Endodermal cell (in vitro differentiated cells): Measurements from ENCODE around the gene GNL2. TPM values are rescaled to one million over a fixed set of nuclear protein-coding genes. Genes with fewer than 3 reads are reported as not detected.
"Not testable (repeated sequence)": the region's sequence is repeated elsewhere in the genome, so short reads cannot be mapped to it uniquely, and the experiment has no call there.

Experiments used
- DNase-seq: peaks from one replicate; pipeline ENCODE4 v3.0.0-alpha.2; 2017
- H3K27ac ChIP-seq: 2 replicates; pipeline ENCODE4 v1.5.1; 2013; ENCODE audit warnings: mild to moderate bottlenecking, low read depth, low read length, moderate library complexity
- H3K27me3 ChIP-seq: 2 replicates; pipeline ENCODE4 v1.6.1; 2013; ENCODE audit warnings: mild to moderate bottlenecking, low read length, moderate library complexity; ENCODE audit not compliant: insufficient read depth, control insufficient read depth, poor library complexity, severe bottlenecking
- H3K36me3 ChIP-seq: 2 replicates; pipeline ENCODE4 v1.7.0; 2013; ENCODE audit warnings: mild to moderate bottlenecking, low read length, moderate library complexity; ENCODE audit not compliant: control insufficient read depth, insufficient read depth
- H3K4me1 ChIP-seq: one replicate; pipeline ENCODE4 v1.7.0; 2013; ENCODE audit warnings: low read length; ENCODE audit not compliant: control insufficient read depth, insufficient read depth
- H3K4me3 ChIP-seq: 2 replicates; pipeline ENCODE4 v1.5.1; 2013; ENCODE audit warnings: mild to moderate bottlenecking, low read length, moderate library complexity
- H3K9ac ChIP-seq: 2 replicates; pipeline ENCODE4 v1.6.1; 2013; ENCODE audit warnings: mild to moderate bottlenecking, low read length, moderate library complexity; ENCODE audit not compliant: poor library complexity, severe bottlenecking; ENCODE audit errors: extremely low read depth
- H3K9me3 ChIP-seq: 2 replicates; pipeline ENCODE4 v1.6.1; 2013; ENCODE audit warnings: mild to moderate bottlenecking, low read length, moderate library complexity; ENCODE audit not compliant: control insufficient read depth
- H3K27ac Mint-ChIP-seq: 2 replicates; pipeline ENCODE4 v1.8.0; 2020; ENCODE audit warnings: mixed read lengths
- H3K27me3 Mint-ChIP-seq: 2 replicates; pipeline ENCODE4 v1.8.0; 2021; ENCODE audit warnings: mild to moderate bottlenecking, mixed read lengths; ENCODE audit not compliant: insufficient read depth
- H3K36me3 Mint-ChIP-seq: 2 replicates; pipeline ENCODE4 v1.8.0; 2020; ENCODE audit warnings: low read depth, mixed read lengths
- H3K4me1 Mint-ChIP-seq: 2 replicates; pipeline ENCODE4 v1.8.0; 2020; ENCODE audit warnings: mixed read lengths
- H3K4me3 Mint-ChIP-seq: 2 replicates; pipeline ENCODE4 v1.8.0; 2020; ENCODE audit warnings: mild to moderate bottlenecking, moderate library complexity, mixed read lengths
- H3K9me3 Mint-ChIP-seq: 2 replicates; pipeline ENCODE4 v1.8.0; 2020; ENCODE audit warnings: mild to moderate bottlenecking, mixed read lengths
- WGBS, 2 experiments: methylation state at CpG; one replicate each; pipeline versions ENCODE4 v1.1.5 to v1.1.7; 2013; ENCODE audit warnings: missing lambda C conversion rate in 2 of 2, mixed read lengths in 1 of 2; ENCODE audit not compliant: insufficient coverage in 1 of 2, insufficient read length in 1 of 2; 5-methylcytosine and 5-hydroxymethylcytosine counted together
- total RNA-seq, 2 donors: library from RNA; stranded (reverse); fragmentation: NEBNext Ultra II Directional in 1 of 2; extraction: Animal tissue kit (Norgen Biotek cat#: 25700) in 1 of 2; gene quantifications; 2 replicates in 1 of 2; 3 replicates in 1 of 2; pipeline ENCODE4 v1.2.1, GENCODE V29; 2021
- TF ChIP-seq, protein P1 (sequence below): fragments of 200-600 bp; sonication (generic); conservative IDR thresholded peaks from 2 replicates; pipeline ENCODE4 v1.5.0; 2021; ENCODE audit warnings: antibody characterized with exemption, mild to moderate bottlenecking

GNL2 gene
- total RNA-seq, 2 donors from 2014 or later: 70.7 to 80.9 TPM

DNA sequence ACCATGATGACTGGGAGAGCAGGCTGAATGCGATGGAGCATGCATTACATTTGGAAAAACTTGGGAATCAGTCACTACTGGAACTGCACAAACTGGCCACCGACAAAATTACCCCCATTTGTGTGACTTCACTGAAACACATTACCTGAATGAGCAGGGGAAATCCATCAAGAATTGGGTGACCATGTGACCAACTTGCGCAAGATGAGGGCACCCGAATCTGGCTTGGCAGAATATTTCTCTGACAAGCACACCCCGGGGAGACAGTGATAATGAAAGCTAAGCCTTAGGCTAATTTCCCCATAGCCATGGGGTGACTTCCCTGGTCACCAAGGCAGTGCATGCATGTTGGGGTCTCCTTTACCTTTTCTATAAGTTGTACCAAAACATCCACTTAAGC, 50.7 kb downstream of the GNL2 start:
- no peaks in the 10 kb centered on the region for H3K9me3 Mint-ChIP-seq
- no peak overlapping the region for H3K4me3 ChIP-seq
- H3K36me3 Mint-ChIP-seq: peaks cover 56% of the 10 kb centered on the region
- no peaks in the 10 kb centered on the region for H3K4me1 ChIP-seq
- H3K9ac ChIP-seq: no peak overlapping the region
- no peak overlapping the region for H3K4me3 Mint-ChIP-seq
- TF ChIP-seq, protein P1, sequence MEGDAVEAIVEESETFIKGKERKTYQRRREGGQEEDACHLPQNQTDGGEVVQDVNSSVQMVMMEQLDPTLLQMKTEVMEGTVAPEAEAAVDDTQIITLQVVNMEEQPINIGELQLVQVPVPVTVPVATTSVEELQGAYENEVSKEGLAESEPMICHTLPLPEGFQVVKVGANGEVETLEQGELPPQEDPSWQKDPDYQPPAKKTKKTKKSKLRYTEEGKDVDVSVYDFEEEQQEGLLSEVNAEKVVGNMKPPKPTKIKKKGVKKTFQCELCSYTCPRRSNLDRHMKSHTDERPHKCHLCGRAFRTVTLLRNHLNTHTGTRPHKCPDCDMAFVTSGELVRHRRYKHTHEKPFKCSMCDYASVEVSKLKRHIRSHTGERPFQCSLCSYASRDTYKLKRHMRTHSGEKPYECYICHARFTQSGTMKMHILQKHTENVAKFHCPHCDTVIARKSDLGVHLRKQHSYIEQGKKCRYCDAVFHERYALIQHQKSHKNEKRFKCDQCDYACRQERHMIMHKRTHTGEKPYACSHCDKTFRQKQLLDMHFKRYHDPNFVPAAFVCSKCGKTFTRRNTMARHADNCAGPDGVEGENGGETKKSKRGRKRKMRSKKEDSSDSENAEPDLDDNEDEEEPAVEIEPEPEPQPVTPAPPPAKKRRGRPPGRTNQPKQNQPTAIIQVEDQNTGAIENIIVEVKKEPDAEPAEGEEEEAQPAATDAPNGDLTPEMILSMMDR: no peak
- no peak for DNase-seq
- H3K27me3 Mint-ChIP-seq: no peaks in the 10 kb centered on the region
- WGBS, 2 experiments: 96 to 100% methylated on average over 5 of the region's 5 CpGs
- H3K27ac ChIP-seq: no peak overlapping the region
- H3K27ac Mint-ChIP-seq: no peak overlapping the region
- no peaks in the 10 kb centered on the region for H3K9me3 ChIP-seq
- H3K27me3 ChIP-seq: no peaks in the 10 kb centered on the region
- H3K4me1 Mint-ChIP-seq: no peaks in the 10 kb centered on the region
- H3K36me3 ChIP-seq: peaks cover 77% of the 10 kb centered on the region

DNA sequence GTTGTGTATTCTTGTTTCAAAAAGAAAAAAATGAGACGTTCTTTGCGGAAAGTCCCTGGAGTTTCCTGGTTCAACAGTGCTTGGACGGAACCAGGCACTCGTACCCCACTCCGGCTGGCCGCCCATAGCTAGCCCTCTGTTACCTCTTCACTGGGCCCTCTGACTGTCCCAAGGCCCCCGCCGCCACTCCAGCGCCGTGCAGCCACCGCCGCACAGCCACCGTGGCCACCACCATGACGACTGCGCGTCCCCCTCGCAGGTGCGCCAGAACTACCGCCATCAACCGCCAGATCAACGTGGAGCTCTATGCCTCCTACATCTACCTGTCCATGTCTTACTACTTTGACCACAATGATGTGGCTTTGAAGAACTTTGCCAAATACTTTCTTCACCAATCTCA, 51.2 kb downstream of the GNL2 start:
- H3K27ac Mint-ChIP-seq: no peak overlapping the region
- peaks cover 56% of the 10 kb centered on the region for H3K36me3 Mint-ChIP-seq
- Histone ChIP-seq H3K9ac (no peak overlapping the region), H3K36me3 (peaks cover 77% of the 10 kb centered on the region), H3K27me3 (no peaks in the 10 kb centered on the region), H3K9me3 (no peaks in the 10 kb centered on the region), H3K27ac (no peak overlapping the region), H3K4me1 (no peaks in the 10 kb centered on the region), H3K4me3 (no peak overlapping the region)
- H3K9me3 Mint-ChIP-seq: no peaks in the 10 kb centered on the region
- no peaks in the 10 kb centered on the region for H3K27me3 Mint-ChIP-seq
- DNase-seq: no peak
- no peak overlapping the region for H3K4me3 Mint-ChIP-seq
- TF ChIP-seq, protein P1: no peak
- WGBS, 2 experiments: 96 to 99% methylated on average over 17 to 21 of the region's 21 CpGs
- no peaks in the 10 kb centered on the region for H3K4me1 Mint-ChIP-seq

DNA sequence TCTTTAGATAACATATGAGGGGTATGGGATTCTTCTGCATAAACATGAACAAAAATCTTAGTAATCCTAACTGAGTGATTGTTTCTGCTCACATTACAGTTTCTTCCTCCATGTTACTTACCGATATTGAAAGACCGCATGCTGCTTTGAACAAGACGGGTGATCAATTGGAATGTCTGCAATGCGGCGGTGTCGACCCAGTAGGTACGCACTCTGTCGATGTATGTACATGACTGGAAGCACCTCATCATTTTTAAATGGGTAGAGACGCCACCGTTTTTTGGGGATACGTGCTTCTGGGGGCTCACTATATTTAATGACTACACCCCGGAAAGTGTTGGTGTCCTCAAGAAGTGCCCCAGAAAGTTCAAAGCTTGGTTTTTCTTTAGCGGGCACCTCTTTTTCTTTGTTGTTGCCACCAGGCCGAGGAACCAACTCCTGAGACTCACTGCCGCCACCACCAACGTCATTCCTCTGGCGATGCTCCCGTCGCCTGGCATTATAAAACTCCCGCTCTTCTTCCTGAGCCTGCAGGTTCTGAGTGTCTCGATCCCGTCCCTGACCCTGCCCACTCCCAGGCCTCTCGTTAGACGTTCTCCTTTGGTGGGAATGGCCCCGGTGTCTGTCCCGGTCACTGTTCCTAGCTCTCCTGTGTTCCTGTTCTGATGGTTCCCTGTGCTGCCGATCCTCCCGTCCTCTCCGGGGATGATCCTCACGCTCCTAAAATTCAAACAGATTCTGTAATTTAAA, 55.5 kb downstream of the GNL2 start:
- no peaks in the 10 kb centered on the region for H3K4me1 ChIP-seq
- peaks cover 78% of the 10 kb centered on the region for H3K36me3 ChIP-seq
- H3K4me1 Mint-ChIP-seq: no peaks in the 10 kb centered on the region
- no peak overlapping the region for H3K27ac ChIP-seq
- 95% methylated on average over 30 of the region's 30 CpGs for WGBS, 2 experiments
- H3K9me3 ChIP-seq: no peaks in the 10 kb centered on the region
- no peak overlapping the region for H3K27ac Mint-ChIP-seq
- H3K9ac ChIP-seq: no peak overlapping the region
- H3K9me3 Mint-ChIP-seq: no peaks in the 10 kb centered on the region
- no peaks in the 10 kb centered on the region for H3K27me3 ChIP-seq
- H3K27me3 Mint-ChIP-seq: no peaks in the 10 kb centered on the region
- H3K36me3 Mint-ChIP-seq: peaks cover 67% of the 10 kb centered on the region
- TF ChIP-seq, protein P1: no peak
- H3K4me3 Mint-ChIP-seq: no peak overlapping the region
- DNase-seq: no peak
- H3K4me3 ChIP-seq: no peak overlapping the region

DNA sequence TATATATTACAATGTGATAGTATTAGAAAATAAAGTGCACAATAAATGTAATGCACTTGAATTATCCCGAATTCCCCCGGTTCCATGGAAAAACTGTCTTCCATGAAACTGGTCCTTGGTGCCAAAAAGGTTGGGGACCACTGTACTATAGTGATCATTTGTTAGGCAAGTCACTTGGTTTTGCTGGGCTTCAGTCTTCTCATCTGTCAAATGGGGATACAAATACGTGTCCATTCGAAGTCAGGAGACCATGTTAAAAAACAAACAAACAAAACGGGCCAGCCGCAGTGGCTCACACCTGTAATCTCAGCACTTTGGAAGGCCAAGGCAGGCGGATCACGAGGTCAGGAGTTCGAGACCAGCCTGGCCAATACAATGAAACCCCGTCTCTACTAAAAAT, 56.6 kb downstream of the GNL2 start:
- not testable (repeated sequence) for H3K4me3 Mint-ChIP-seq, H3K27me3 Mint-ChIP-seq, H3K27ac ChIP-seq, DNase-seq, H3K4me3 ChIP-seq, H3K4me1 Mint-ChIP-seq, H3K27me3 ChIP-seq, H3K9me3 ChIP-seq, H3K9ac ChIP-seq, H3K27ac Mint-ChIP-seq, H3K4me1 ChIP-seq, H3K9me3 Mint-ChIP-seq
- WGBS, 2 experiments: 96 to 97% methylated on average over 10 of the region's 10 CpGs
- H3K36me3 Mint-ChIP-seq: peaks cover 67% of the 10 kb centered on the region
- H3K36me3 ChIP-seq: peaks cover 77% of the 10 kb centered on the region
